Activated CD4-positive, alpha-beta T cell treated with anti-CD3 and anti-CD28 coated beads for 4 hours (primary cell): Measurements from ENCODE around the gene KDM1A.

Source experiments
- DNase-seq, 2 donors: peaks; one replicate each; pipeline ENCODE4 v3.0.0-alpha.2; 2020

KDM1A gene

GRCh38 chr1:23114424-23115079 lies 95.3 kb downstream of the KDM1A start:
- DNase-seq, result no peak

DNA sequence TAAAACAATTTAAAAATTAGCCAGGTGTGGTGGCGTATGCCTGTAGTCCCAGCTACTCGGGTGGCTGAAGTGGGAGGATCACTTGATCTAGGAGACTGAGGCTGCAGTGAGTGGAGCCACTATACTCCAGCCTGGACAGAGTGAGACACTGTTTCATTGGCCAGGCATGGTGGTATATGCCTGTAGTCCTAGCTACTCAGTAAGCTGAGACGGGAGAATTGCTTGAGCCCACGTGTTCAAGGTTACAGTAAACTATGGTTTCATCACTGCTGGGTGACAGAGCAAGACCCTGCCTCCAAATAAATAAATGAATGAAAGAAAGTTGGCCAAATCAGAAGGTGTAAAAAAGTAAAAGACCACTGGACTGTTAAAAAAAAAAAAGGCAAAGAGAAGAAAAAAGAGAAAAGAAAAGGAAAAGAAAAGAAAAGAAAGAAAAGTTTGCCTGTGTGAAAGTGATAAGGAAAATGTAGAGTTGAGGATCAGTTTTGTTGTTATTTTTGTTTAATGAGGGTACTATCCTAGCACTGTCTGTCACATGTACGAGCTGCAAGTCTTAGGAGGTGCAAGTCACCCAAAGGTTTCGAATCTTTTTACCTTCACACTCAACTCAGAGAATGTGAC lies 97.1 kb downstream of the KDM1A start:
- DNase-seq, result no peak

GRCh38 chr1:23116921-23117699 lies 97.8 kb downstream of the KDM1A start:
- DNase-seq, result no peak

- DNase-seq, result no peak
Observed at GRCh38 chr1:23118407-23118806, 99.1 kb downstream of the KDM1A start.

GRCh38 chr1:23118957-23119792 lies 99.9 kb downstream of the KDM1A start:
- peak; percentile 30 to 37 for DNase-seq

DNA sequence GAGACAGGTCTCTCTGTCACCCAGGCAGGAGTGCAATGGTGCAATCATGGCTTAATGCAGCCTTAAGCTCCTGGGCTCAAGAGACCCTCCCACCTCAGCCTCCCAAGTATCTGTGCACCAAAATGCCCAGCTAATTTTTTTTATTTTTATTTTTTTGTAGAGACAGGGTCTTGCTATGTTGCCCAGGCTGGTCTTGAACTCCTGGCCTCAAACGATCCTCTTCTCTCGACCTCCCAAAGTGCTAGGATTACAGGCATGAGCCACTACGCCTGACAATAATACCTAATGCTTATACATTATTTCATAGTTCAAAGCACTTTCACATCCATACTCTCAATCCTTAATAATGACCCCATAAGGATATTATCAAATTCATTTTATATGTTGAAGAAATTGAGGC lies 101.1 kb downstream of the KDM1A start:
- no peak for DNase-seq

DNA sequence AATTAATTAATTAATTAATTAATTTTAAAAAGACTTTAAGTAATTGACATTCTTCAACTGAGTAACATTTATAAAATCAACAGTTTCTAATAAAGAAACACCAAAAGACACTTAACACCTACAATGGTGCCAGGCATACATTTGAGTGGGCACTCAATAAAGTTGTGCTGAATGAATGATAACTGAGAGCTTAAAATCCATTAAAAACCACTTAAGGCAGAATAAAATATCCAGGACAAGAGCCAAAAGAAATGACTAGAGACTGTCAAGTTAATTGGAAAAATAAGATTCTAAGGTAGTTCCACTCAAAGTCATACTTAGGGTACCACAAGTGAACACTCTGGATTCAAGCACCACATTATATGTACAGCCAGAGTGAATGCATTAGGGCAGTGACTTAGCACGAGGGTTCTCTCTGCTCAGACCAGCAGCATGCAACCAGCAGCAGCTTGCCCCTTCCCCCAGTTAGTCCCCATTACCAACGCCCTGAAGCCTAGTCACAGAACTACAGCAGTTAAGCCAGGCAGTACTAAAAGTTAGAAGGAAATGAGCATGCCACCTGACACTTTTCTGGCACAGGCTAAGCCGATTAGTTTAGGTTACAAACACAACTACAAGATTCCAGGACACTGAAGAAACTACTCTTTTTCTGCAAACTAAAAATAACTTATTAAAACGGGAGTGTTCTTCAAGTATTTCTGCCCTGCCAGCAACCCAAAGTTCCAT lies 102.9 kb downstream of the KDM1A start:
- DNase-seq, result no peak

DNA sequence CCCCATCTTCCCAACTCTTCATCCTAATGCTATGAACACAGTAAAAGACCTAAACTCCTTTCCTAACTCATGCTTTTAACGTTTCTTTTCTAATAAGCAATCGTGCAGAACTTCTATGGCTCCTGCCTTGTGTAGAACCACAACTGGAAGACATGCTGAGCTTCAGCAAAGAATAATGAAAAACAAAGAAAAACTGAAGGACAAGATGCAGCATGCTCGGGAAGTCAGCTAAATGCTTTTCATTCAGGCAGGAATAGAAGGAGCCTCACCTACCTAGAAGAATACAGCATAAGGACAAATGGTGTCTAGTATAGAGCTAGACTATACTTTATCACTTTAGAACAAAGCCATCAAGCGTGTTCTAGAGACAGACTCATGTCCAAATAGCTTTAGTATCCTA lies 103.5 kb downstream of the KDM1A start:
- no peak for DNase-seq

- no peak for DNase-seq
Observed at GRCh38 chr1:23123528-23123927, 104.3 kb downstream of the KDM1A start.

GRCh38 chr1:23124259-23125026 lies 105.2 kb downstream of the KDM1A start:
- no peak for DNase-seq

DNA sequence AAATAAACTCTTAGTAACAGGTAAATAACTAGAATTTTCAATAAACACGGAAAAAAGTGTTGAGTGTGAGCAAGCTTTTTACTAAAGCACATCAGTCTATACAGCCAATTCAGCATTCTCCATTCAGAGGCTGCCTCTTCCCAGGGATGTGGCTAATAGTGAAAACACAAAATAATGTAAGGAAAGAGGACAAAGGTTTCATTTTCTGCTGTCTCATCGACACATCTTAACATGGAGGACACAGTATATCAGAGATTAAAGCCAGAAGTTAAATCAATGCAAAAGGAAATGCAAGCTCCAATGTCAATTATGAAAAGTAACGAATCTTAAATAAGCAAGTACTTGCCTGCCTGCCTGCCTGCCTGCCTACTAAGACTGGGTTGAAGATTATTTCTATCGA lies 106.2 kb downstream of the KDM1A start:
- DNase-seq, result no peak

DNA sequence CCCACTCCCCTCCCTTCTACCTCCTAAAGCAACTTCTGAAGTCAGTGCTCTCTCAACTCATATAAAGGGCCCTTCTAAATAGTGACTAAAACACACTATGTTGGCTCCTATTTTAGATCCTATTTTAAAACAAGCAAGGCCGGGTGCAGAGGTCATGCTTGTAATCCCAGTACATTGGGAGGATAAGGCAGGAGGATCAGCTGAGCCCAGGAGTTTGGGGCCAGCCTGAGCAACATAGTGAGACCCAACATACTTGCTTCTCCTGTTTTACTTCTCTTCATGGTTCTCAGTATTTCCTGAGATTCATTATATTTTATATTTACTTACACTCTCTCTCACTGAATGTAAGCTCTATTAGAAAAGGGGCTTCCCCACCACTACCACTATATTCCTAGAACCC lies 106.9 kb downstream of the KDM1A start:
- DNase-seq, result no peak

- no peak for DNase-seq
Observed at GRCh38 chr1:23126801-23127200, 107.5 kb downstream of the KDM1A start.

- DNase-seq, result no peak
Observed at GRCh38 chr1:23129846-23130245, 110.6 kb downstream of the KDM1A start.

DNA sequence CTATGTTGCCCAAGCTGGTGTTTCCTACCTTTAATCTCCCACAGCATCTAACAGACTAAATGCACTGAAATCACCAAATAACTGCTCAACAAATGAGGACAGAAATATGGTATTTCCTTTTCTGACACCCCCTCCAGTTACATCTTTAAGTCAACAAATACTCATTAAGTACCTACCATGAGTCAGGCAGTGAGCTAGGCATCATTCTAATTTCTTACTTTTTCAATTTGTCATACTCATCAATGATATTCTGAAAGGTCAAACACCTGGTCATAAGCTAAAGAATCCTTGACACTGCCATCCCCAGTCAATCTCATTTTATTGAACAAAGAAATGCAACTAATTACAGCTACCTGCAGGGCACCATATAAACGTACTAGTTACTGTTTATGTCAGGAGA lies 112.8 kb downstream of the KDM1A start:
- no peak for DNase-seq
